Suprapubic skin (tissue), 4 donors: ENCODE results near the gene STPG1. TPM values are rescaled to one million over a fixed set of nuclear protein-coding genes. Genes with fewer than 3 reads are reported as not detected.

Experiments used
- DNase-seq, 2 donors: peaks; one replicate each; pipeline ENCODE4 v3.0.0-alpha.2; 2019; ENCODE audit warnings: low spot score in 2 of 2
- H3K27ac ChIP-seq: fragments of 200-600 bp; sonication (generic); one replicate; pipeline ENCODE4 v1.5.1; 2019
- H3K27me3 ChIP-seq: fragments of 200-600 bp; sonication (generic); one replicate; pipeline ENCODE4 v1.5.1; 2019
- H3K36me3 ChIP-seq: fragments of 200-600 bp; sonication (generic); one replicate; pipeline ENCODE4 v1.5.1; 2019
- H3K4me1 ChIP-seq: fragments of 200-600 bp; sonication (generic); one replicate; pipeline ENCODE4 v1.5.1; 2019
- H3K4me3 ChIP-seq: fragments of 200-600 bp; sonication (generic); one replicate; pipeline ENCODE4 v1.5.1; 2019; ENCODE audit warnings: mild to moderate bottlenecking
- H3K9me3 ChIP-seq: fragments of 200-600 bp; sonication (generic); one replicate; pipeline ENCODE4 v1.5.1; 2019
- CTCF ChIP-seq, 2 donors: fragments of 200-600 bp in 1 of 2; fragments of 450-650 bp in 1 of 2; sonication (generic) in 1 of 2; IDR thresholded peaks; one replicate each; pipeline ENCODE4 v1.5.1; 2016 to 2019; ENCODE audit warnings: antibody characterized with exemption in 2 of 2, mild to moderate bottlenecking in 1 of 2, moderate library complexity in 1 of 2
- EP300 ChIP-seq: sonication (generic); formaldehyde crosslinking; IDR thresholded peaks from one replicate; pipeline ENCODE4 v1.6.1; 2017; ENCODE audit warnings: antibody characterized with exemption
- POLR2A ChIP-seq, 2 donors: fragments of 450-650 bp; IDR thresholded peaks; one replicate each; pipeline ENCODE4 v1.6.1; 2017; ENCODE audit warnings: antibody characterized with exemption in 2 of 2, mild to moderate bottlenecking in 2 of 2, moderate library complexity in 2 of 2
- POLR2AphosphoS5 ChIP-seq, 3 donors: sonication (generic); formaldehyde crosslinking; IDR thresholded peaks; one replicate each; pipeline ENCODE4 v1.6.1; 2017; ENCODE audit warnings: antibody characterized with exemption in 3 of 3
- WGBS: methylation state at CpG from one replicate; pipeline ENCODE4 v1.1.5; 2018; 5-methylcytosine and 5-hydroxymethylcytosine counted together
- total RNA-seq, 4 donors: library from RNA; depleted of rRNA; stranded (reverse); fragments of >200 nt; gene quantifications; one replicate each; pipeline ENCODE4 v1.1.0, GENCODE V29; 2016

STPG1 gene
- total RNA-seq, 4 donors from 2014 or later, result 7.2 to 8.5 (median 7.8) TPM

GRCh38 chr1:24357038-24357437 lies 56.5 kb downstream of the STPG1 start:
- TF ChIP-seq POLR2AphosphoS5 (IDR thresholded peaks at IDR 0.05) (no peak), POLR2A (IDR thresholded peaks at IDR 0.05) (no peak), EP300 (no peak), CTCF (IDR thresholded peaks at IDR 0.05) (no peak)
- H3K27ac ChIP-seq, result no peak overlapping the region
- no peak overlapping the region for H3K4me3 ChIP-seq
- H3K4me1 ChIP-seq, result no peaks in the 10 kb centered on the region
- no peak for DNase-seq
- no peaks in the 10 kb centered on the region for H3K27me3 ChIP-seq
- no peaks in the 10 kb centered on the region for H3K9me3 ChIP-seq
- peaks cover 19% of the 10 kb centered on the region for H3K36me3 ChIP-seq
- WGBS, result 90% methylated on average over 7 of the region's 7 CpGs

- Histone ChIP-seq H3K4me1 (no peaks in the 10 kb centered on the region), H3K4me3 (no peak overlapping the region), H3K27ac (no peak overlapping the region), H3K27me3 (no peaks in the 10 kb centered on the region), H3K9me3 (no peaks in the 10 kb centered on the region), H3K36me3 (peaks cover 19% of the 10 kb centered on the region)
- no peak for DNase-seq
- 54% methylated on average over 3 of the region's 3 CpGs for WGBS
- TF ChIP-seq CTCF (IDR thresholded peaks at IDR 0.05), result no peak
- no peak for TF ChIP-seq POLR2A (IDR thresholded peaks at IDR 0.05)
- TF ChIP-seq POLR2AphosphoS5 (IDR thresholded peaks at IDR 0.05), result no peak
- no peak for TF ChIP-seq EP300
Measured at GRCh38 chr1:24355466-24355865, 58.1 kb downstream of the STPG1 start.

GRCh38 chr1:24353292-24353891 lies 60.2 kb downstream of the STPG1 start:
- DNase-seq, result no peak
- Histone ChIP-seq H3K27ac (no peak overlapping the region), H3K4me3 (no peak overlapping the region), H3K4me1 (no peaks in the 10 kb centered on the region), H3K36me3 (peaks cover 17% of the 10 kb centered on the region), H3K9me3 (no peaks in the 10 kb centered on the region), H3K27me3 (no peaks in the 10 kb centered on the region)
- TF ChIP-seq EP300 (no peak), POLR2AphosphoS5 (IDR thresholded peaks at IDR 0.05) (no peak), POLR2A (IDR thresholded peaks at IDR 0.05) (no peak), CTCF (IDR thresholded peaks at IDR 0.05) (no peak)
- WGBS, result 89% methylated on average over 2 of the region's 4 CpGs

- no peak overlapping the region for H3K27ac ChIP-seq
- H3K9me3 ChIP-seq, result no peaks in the 10 kb centered on the region
- H3K4me3 ChIP-seq, result no peak overlapping the region
- TF ChIP-seq CTCF (IDR thresholded peaks at IDR 0.05), result no peak
- no peak for TF ChIP-seq POLR2A (IDR thresholded peaks at IDR 0.05)
- TF ChIP-seq POLR2AphosphoS5 (IDR thresholded peaks at IDR 0.05), result no peak
- no peak for TF ChIP-seq EP300
- H3K36me3 ChIP-seq, result peaks cover 6% of the 10 kb centered on the region
- 89% methylated on average over 7 of the region's 7 CpGs for WGBS
- H3K4me1 ChIP-seq, result no peaks in the 10 kb centered on the region
- no peak for DNase-seq
- H3K27me3 ChIP-seq, result no peaks in the 10 kb centered on the region
Measured at GRCh38 chr1:24351918-24352627, 61.5 kb downstream of the STPG1 start.

GRCh38 chr1:24351247-24351646 lies 62.3 kb downstream of the STPG1 start:
- Histone ChIP-seq H3K36me3 (peaks cover 6% of the 10 kb centered on the region), H3K27me3 (no peaks in the 10 kb centered on the region), H3K4me3 (no peak overlapping the region), H3K4me1 (no peaks in the 10 kb centered on the region), H3K27ac (no peak overlapping the region), H3K9me3 (no peaks in the 10 kb centered on the region)
- WGBS, result 92% methylated on average over 4 of the region's 4 CpGs
- no peak for TF ChIP-seq EP300
- no peak for TF ChIP-seq POLR2A (IDR thresholded peaks at IDR 0.05)
- no peak for TF ChIP-seq CTCF (IDR thresholded peaks at IDR 0.05)
- DNase-seq, result no peak
